ENCODE measurements around the gene LNX1. TPM values are rescaled to one million over a fixed set of nuclear protein-coding genes. Genes with fewer than 3 reads are reported as not detected.

LNX1 gene
- total and polyA plus RNA-seq, 2 of the 8 experiments (the other 6 are each of a cell fraction or from before 2014, with no cell fraction given) = 2.7 to 3.8 TPM

DNA sequence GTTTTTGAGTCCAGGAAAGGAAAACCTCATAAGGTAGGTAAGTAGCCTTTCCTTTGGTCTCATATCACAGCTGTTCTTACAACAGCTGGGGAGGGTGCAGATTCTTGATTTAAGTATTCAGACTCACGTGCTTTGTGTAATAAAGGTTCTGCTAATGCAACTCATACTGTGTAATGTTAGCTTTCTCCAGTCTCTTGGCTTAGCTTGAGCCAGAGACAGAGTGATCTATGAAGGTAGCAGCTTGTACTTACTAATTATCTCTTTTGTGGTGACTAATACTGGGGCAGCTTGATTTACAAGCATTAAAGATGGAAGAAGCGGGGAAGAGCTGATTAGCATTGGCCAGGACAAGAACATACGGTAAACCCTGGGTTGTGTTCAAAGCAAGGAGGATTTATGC, 80.3 kb downstream of the LNX1 start (continued):
- TF ChIP-seq, protein P1, sequence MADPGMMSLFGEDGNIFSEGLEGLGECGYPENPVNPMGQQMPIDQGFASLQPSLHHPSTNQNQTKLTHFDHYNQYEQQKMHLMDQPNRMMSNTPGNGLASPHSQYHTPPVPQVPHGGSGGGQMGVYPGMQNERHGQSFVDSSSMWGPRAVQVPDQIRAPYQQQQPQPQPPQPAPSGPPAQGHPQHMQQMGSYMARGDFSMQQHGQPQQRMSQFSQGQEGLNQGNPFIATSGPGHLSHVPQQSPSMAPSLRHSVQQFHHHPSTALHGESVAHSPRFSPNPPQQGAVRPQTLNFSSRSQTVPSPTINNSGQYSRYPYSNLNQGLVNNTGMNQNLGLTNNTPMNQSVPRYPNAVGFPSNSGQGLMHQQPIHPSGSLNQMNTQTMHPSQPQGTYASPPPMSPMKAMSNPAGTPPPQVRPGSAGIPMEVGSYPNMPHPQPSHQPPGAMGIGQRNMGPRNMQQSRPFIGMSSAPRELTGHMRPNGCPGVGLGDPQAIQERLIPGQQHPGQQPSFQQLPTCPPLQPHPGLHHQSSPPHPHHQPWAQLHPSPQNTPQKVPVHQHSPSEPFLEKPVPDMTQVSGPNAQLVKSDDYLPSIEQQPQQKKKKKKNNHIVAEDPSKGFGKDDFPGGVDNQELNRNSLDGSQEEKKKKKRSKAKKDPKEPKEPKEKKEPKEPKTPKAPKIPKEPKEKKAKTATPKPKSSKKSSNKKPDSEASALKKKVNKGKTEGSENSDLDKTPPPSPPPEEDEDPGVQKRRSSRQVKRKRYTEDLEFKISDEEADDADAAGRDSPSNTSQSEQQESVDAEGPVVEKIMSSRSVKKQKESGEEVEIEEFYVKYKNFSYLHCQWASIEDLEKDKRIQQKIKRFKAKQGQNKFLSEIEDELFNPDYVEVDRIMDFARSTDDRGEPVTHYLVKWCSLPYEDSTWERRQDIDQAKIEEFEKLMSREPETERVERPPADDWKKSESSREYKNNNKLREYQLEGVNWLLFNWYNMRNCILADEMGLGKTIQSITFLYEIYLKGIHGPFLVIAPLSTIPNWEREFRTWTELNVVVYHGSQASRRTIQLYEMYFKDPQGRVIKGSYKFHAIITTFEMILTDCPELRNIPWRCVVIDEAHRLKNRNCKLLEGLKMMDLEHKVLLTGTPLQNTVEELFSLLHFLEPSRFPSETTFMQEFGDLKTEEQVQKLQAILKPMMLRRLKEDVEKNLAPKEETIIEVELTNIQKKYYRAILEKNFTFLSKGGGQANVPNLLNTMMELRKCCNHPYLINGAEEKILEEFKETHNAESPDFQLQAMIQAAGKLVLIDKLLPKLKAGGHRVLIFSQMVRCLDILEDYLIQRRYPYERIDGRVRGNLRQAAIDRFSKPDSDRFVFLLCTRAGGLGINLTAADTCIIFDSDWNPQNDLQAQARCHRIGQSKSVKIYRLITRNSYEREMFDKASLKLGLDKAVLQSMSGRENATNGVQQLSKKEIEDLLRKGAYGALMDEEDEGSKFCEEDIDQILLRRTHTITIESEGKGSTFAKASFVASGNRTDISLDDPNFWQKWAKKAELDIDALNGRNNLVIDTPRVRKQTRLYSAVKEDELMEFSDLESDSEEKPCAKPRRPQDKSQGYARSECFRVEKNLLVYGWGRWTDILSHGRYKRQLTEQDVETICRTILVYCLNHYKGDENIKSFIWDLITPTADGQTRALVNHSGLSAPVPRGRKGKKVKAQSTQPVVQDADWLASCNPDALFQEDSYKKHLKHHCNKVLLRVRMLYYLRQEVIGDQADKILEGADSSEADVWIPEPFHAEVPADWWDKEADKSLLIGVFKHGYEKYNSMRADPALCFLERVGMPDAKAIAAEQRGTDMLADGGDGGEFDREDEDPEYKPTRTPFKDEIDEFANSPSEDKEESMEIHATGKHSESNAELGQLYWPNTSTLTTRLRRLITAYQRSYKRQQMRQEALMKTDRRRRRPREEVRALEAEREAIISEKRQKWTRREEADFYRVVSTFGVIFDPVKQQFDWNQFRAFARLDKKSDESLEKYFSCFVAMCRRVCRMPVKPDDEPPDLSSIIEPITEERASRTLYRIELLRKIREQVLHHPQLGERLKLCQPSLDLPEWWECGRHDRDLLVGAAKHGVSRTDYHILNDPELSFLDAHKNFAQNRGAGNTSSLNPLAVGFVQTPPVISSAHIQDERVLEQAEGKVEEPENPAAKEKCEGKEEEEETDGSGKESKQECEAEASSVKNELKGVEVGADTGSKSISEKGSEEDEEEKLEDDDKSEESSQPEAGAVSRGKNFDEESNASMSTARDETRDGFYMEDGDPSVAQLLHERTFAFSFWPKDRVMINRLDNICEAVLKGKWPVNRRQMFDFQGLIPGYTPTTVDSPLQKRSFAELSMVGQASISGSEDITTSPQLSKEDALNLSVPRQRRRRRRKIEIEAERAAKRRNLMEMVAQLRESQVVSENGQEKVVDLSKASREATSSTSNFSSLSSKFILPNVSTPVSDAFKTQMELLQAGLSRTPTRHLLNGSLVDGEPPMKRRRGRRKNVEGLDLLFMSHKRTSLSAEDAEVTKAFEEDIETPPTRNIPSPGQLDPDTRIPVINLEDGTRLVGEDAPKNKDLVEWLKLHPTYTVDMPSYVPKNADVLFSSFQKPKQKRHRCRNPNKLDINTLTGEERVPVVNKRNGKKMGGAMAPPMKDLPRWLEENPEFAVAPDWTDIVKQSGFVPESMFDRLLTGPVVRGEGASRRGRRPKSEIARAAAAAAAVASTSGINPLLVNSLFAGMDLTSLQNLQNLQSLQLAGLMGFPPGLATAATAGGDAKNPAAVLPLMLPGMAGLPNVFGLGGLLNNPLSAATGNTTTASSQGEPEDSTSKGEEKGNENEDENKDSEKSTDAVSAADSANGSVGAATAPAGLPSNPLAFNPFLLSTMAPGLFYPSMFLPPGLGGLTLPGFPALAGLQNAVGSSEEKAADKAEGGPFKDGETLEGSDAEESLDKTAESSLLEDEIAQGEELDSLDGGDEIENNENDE (IDR thresholded peaks at IDR 0.05; ENCODE audit: insufficient replicate concordance, low read length) = no peak
- TF ChIP-seq RBBP5 (IDR thresholded peaks at IDR 0.05; ENCODE audit: borderline replicate concordance, low read depth, low read length) = no peak
- TF ChIP-seq, protein P2, sequence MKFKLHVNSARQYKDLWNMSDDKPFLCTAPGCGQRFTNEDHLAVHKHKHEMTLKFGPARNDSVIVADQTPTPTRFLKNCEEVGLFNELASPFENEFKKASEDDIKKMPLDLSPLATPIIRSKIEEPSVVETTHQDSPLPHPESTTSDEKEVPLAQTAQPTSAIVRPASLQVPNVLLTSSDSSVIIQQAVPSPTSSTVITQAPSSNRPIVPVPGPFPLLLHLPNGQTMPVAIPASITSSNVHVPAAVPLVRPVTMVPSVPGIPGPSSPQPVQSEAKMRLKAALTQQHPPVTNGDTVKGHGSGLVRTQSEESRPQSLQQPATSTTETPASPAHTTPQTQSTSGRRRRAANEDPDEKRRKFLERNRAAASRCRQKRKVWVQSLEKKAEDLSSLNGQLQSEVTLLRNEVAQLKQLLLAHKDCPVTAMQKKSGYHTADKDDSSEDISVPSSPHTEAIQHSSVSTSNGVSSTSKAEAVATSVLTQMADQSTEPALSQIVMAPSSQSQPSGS (IDR thresholded peaks at IDR 0.05; ENCODE audit: low read length) = no peak

Measured in H1 (cell line).